ENCODE results near the gene KLK1. TPM values are rescaled to one million over a fixed set of nuclear protein-coding genes. Genes with fewer than 3 reads are reported as not detected.
"Not testable (repeated sequence)": the region's sequence is repeated elsewhere in the genome, so short reads cannot be mapped to it uniquely, and the experiment has no call there.

Gene KLK1
- polyA plus RNA-seq, 5 donors, result 0.39 to 0.94 (median 0.80) TPM

GRCh38 chr19:50794074-50794875 lies 29.3 kb downstream of the KLK1 start:
- no peak for DNase-seq

GRCh38 chr19:50793558-50794065 lies 30.0 kb downstream of the KLK1 start:
- no peak for DNase-seq

GRCh38 chr19:50792272-50793250 lies 31.0 kb downstream of the KLK1 start:
- no peak for DNase-seq

GRCh38 chr19:50791594-50792271 lies 31.9 kb downstream of the KLK1 start:
- DNase-seq, result no peak

- no peak for DNase-seq
These were observed 32.6 kb downstream of the KLK1 start for GRCh38 chr19:50790922-50791467.

GRCh38 chr19:50790396-50790795 lies 33.2 kb downstream of the KLK1 start, which contains the start of gene ACP4:
ACP4 (plus strand) TSS chr19:50790415; CDS start chr19:50790415, 0 bp downstream.
- DNase-seq, result no peak

- no peak for DNase-seq
These were observed 38.3 kb downstream of the KLK1 start for GRCh38 chr19:50785329-50785728.

GRCh38 chr19:50784710-50785109 lies 38.9 kb downstream of the KLK1 start:
- no peak for DNase-seq

GRCh38 chr19:50783848-50784152 lies 39.8 kb downstream of the KLK1 start:
- not testable (repeated sequence) for DNase-seq

- peak in 1 of 2 donors; percentile 35 for DNase-seq
These were observed 42.7 kb downstream of the KLK1 start for GRCh38 chr19:50780753-50781435.

- no peak for DNase-seq
These were observed 43.8 kb downstream of the KLK1 start for GRCh38 chr19:50779504-50780457.

- no peak for DNase-seq
These were observed 44.6 kb downstream of the KLK1 start for GRCh38 chr19:50778906-50779430.

GRCh38 chr19:50777830-50778303 lies 45.7 kb downstream of the KLK1 start:
- no peak for DNase-seq

GRCh38 chr19:50777261-50777660 lies 46.3 kb downstream of the KLK1 start:
- DNase-seq, result no peak

GRCh38 chr19:50776131-50776530 lies 47.5 kb downstream of the KLK1 start:
- no peak for DNase-seq

GRCh38 chr19:50773454-50773853 lies 50.1 kb downstream of the KLK1 start:
- not testable (repeated sequence) for DNase-seq

GRCh38 chr19:50772912-50773311 lies 50.7 kb downstream of the KLK1 start:
- not testable (repeated sequence) for DNase-seq

GRCh38 chr19:50772476-50772875 lies 51.1 kb downstream of the KLK1 start:
- DNase-seq, result no peak

- no peak for DNase-seq
These were observed 52.7 kb downstream of the KLK1 start for GRCh38 chr19:50770888-50771287.
